ENCODE measurements around the gene PCDH9.

The PCDH9 gene

DNA sequence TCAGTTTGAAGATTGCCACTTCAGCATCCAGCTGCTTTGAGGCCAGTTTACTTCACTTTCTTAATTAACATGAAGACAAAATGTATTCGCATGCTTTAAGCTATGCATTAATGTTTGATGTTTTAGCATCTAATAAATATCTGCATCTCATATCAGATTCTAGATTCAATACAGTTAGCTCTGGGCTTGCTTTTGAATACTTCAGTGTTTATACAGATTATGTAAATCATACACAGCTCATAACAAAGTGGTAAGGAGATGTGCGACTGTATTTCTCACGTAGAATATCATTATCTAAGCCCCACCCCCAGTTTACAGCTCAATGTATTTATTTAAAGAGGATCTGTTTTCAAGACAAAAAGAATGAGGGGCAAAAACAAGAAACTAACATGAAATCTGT is 770.5 kb downstream of the PCDH9 start:
- Histone ChIP-seq H3K4me3 (ENCODE audit: insufficient read depth, low read length, poor library complexity, severe bottlenecking) (no peak overlapping the region), H2AFZ (ENCODE audit: low read depth, low read length, severe bottlenecking) (no peak overlapping the region), H3K27ac (ENCODE audit: low read depth, low read length) (no peak overlapping the region), H3F3A (ENCODE audit: insufficient read depth) (no peaks in the 10 kb centered on the region), H3K9ac (ENCODE audit: low read length) (no peak overlapping the region), H4K20me1 (ENCODE audit: low read depth, low read length) (no peaks in the 10 kb centered on the region), H3K4me2 (ENCODE audit: low read depth, low read length, poor library complexity, severe bottlenecking) (no peak overlapping the region), H3K9me2 (replicated peaks; ENCODE audit: insufficient read depth, low read length) (no peaks in the 10 kb centered on the region), H3K79me2 (ENCODE audit: insufficient read depth, low read length) (no peaks in the 10 kb centered on the region), H3K36me3 (ENCODE audit: low read length) (no peaks in the 10 kb centered on the region), H3K27me3 (ENCODE audit: low read length) (no peaks in the 10 kb centered on the region), H3K9me3 (ENCODE audit: insufficient read depth, low read length) (no peaks in the 10 kb centered on the region)
- TF ChIP-seq, protein P1, sequence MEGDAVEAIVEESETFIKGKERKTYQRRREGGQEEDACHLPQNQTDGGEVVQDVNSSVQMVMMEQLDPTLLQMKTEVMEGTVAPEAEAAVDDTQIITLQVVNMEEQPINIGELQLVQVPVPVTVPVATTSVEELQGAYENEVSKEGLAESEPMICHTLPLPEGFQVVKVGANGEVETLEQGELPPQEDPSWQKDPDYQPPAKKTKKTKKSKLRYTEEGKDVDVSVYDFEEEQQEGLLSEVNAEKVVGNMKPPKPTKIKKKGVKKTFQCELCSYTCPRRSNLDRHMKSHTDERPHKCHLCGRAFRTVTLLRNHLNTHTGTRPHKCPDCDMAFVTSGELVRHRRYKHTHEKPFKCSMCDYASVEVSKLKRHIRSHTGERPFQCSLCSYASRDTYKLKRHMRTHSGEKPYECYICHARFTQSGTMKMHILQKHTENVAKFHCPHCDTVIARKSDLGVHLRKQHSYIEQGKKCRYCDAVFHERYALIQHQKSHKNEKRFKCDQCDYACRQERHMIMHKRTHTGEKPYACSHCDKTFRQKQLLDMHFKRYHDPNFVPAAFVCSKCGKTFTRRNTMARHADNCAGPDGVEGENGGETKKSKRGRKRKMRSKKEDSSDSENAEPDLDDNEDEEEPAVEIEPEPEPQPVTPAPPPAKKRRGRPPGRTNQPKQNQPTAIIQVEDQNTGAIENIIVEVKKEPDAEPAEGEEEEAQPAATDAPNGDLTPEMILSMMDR (IDR thresholded peaks at IDR 0.05; ENCODE audit: insufficient read depth, low read length, poor library complexity, severe bottlenecking) = no peak
- no peak for TF ChIP-seq EZH2phosphoT487 (conservative IDR thresholded peaks at IDR 0.05; ENCODE audit: low read length)

DNA sequence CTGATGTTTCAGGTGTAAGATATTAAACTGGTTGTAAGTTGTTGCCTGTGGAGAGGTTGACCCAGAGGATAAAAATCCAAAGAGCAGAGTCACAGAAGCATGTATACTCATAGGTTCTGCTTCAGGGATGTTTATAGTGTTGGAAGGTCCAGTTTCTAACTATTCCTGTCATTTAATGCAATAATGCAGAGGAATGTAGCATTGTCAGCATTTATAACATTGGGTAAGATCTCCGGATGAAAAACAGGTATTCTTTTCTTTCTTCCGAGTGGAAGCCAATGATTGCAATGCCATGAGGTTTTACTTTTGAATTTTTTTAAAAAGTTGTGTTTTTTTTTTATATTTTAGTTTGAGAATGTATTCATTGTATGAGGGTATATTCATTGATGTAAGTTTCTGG is 771.0 kb downstream of the PCDH9 start:
- Histone ChIP-seq H3K27me3 (ENCODE audit: low read length) (no peaks in the 10 kb centered on the region), H3K36me3 (ENCODE audit: low read length) (no peaks in the 10 kb centered on the region), H3K9me2 (replicated peaks; ENCODE audit: insufficient read depth, low read length) (no peaks in the 10 kb centered on the region), H3K4me2 (ENCODE audit: low read depth, low read length, poor library complexity, severe bottlenecking) (no peak overlapping the region), H3K9ac (ENCODE audit: low read length) (no peak overlapping the region), H3F3A (ENCODE audit: insufficient read depth) (no peaks in the 10 kb centered on the region), H2AFZ (ENCODE audit: low read depth, low read length, severe bottlenecking) (peak overlapping the region; percentile 68), H3K79me2 (ENCODE audit: insufficient read depth, low read length) (no peaks in the 10 kb centered on the region), H4K20me1 (ENCODE audit: low read depth, low read length) (no peaks in the 10 kb centered on the region), H3K4me3 (ENCODE audit: insufficient read depth, low read length, poor library complexity, severe bottlenecking) (no peak overlapping the region), H3K27ac (ENCODE audit: low read depth, low read length) (no peak overlapping the region), H3K9me3 (ENCODE audit: insufficient read depth, low read length) (no peaks in the 10 kb centered on the region)
- TF ChIP-seq, protein P1 (IDR thresholded peaks at IDR 0.05; ENCODE audit: insufficient read depth, low read length, poor library complexity, severe bottlenecking) = no peak
- no peak for TF ChIP-seq EZH2phosphoT487 (conservative IDR thresholded peaks at IDR 0.05; ENCODE audit: low read length)

DNA sequence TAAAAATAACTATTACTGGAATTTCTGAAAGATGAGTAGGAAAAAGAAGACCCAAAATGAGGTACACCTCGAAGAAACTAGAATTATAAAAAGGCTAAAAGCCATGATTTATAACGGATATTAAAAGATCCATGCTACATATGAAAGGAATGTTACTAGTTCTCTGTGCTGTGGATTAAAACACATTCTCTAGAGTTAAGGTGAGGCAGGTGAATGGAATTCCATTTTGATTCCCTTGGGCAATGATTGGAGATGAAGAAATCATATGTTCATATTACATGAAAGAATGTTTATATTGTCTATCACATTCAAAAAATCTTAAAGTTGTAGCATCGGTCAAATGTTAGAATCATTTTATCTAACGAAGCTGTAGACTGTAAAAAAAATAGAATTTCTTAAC is 783.7 kb downstream of the PCDH9 start:
- no peak overlapping the region for H3K9ac ChIP-seq (ENCODE audit: low read length)
- no peaks in the 10 kb centered on the region for H3K9me3 ChIP-seq (ENCODE audit: insufficient read depth, low read length)
- no peaks in the 10 kb centered on the region for H3K27me3 ChIP-seq (ENCODE audit: low read length)

More for the DNA sequence above, 783.7 kb downstream of the PCDH9 start:
- no peaks in the 10 kb centered on the region for H3K9me2 ChIP-seq (replicated peaks; ENCODE audit: insufficient read depth, low read length)
- no peak overlapping the region for H3K27ac ChIP-seq (ENCODE audit: low read depth, low read length)
- H3F3A ChIP-seq (ENCODE audit: insufficient read depth) = no peaks in the 10 kb centered on the region
- no peaks in the 10 kb centered on the region for H4K20me1 ChIP-seq (ENCODE audit: low read depth, low read length)
- no peak overlapping the region for H3K4me2 ChIP-seq (ENCODE audit: low read depth, low read length, poor library complexity, severe bottlenecking)
- no peak overlapping the region for H3K4me3 ChIP-seq (ENCODE audit: insufficient read depth, low read length, poor library complexity, severe bottlenecking)
- H3K79me2 ChIP-seq (ENCODE audit: insufficient read depth, low read length) = no peaks in the 10 kb centered on the region
- TF ChIP-seq, protein P1 (IDR thresholded peaks at IDR 0.05; ENCODE audit: insufficient read depth, low read length, poor library complexity, severe bottlenecking) = no peak
- no peak for TF ChIP-seq EZH2phosphoT487 (conservative IDR thresholded peaks at IDR 0.05; ENCODE audit: low read length)
- H2AFZ ChIP-seq (ENCODE audit: low read depth, low read length, severe bottlenecking) = no peak overlapping the region
- H3K36me3 ChIP-seq (ENCODE audit: low read length) = no peaks in the 10 kb centered on the region

Data from SU-DHL-6 (cell line).